ENCODE results near the gene GSTT2B. TPM values are rescaled to one million over a fixed set of nuclear protein-coding genes. Genes with fewer than 3 reads are reported as not detected.
A peak's percentile ranks its signal among the peaks of the same experiment; 100 is the strongest.
"Not testable (repeated sequence)": the region's sequence is repeated elsewhere in the genome, so short reads cannot be mapped to it uniquely, and the experiment has no call there.

GSTT2B gene
- total RNA-seq, 1 donor from 2014 or later: not detected

- Histone ChIP-seq H2AFZ (replicated peaks) (no peak overlapping the region), H3K9me3 (ENCODE audit: low read depth) (no peaks in the 10 kb centered on the region), H3K4me3 (no peak overlapping the region), H3F3A (ENCODE audit: low read depth) (peaks cover 16% of the 10 kb centered on the region), H3K4me2 (no peak overlapping the region), H3K36me3 (no peaks in the 10 kb centered on the region), H3K27ac (no peak overlapping the region), H3K9ac (no peak overlapping the region), H3K27me3 (no peaks in the 10 kb centered on the region), H4K20me1 (ENCODE audit: low read depth) (no peaks in the 10 kb centered on the region), H3K79me2 (ENCODE audit: low read depth) (no peaks in the 10 kb centered on the region), H3K4me1 (peaks cover 4% of the 10 kb centered on the region)
- TF ChIP-seq EZH2phosphoT487 (IDR thresholded peaks at IDR 0.05) (no peak), EZH2 (IDR thresholded peaks at IDR 0.05) (no peak)
- TF ChIP-seq, protein P1, sequence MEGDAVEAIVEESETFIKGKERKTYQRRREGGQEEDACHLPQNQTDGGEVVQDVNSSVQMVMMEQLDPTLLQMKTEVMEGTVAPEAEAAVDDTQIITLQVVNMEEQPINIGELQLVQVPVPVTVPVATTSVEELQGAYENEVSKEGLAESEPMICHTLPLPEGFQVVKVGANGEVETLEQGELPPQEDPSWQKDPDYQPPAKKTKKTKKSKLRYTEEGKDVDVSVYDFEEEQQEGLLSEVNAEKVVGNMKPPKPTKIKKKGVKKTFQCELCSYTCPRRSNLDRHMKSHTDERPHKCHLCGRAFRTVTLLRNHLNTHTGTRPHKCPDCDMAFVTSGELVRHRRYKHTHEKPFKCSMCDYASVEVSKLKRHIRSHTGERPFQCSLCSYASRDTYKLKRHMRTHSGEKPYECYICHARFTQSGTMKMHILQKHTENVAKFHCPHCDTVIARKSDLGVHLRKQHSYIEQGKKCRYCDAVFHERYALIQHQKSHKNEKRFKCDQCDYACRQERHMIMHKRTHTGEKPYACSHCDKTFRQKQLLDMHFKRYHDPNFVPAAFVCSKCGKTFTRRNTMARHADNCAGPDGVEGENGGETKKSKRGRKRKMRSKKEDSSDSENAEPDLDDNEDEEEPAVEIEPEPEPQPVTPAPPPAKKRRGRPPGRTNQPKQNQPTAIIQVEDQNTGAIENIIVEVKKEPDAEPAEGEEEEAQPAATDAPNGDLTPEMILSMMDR (IDR thresholded peaks at IDR 0.05): no peak
- H3K9me3 Mint-ChIP-seq: no peaks in the 10 kb centered on the region
- H3K27me3 Mint-ChIP-seq (ENCODE audit: insufficient read depth, low read depth): peaks cover 3% of the 10 kb centered on the region
- H3K4me1 Mint-ChIP-seq: peaks cover 28% of the 10 kb centered on the region
- H3K4me3 Mint-ChIP-seq: no peak overlapping the region
- no peak overlapping the region for H3K27ac Mint-ChIP-seq
- peaks cover 2% of the 10 kb centered on the region for H3K36me3 Mint-ChIP-seq
- DNase-seq (ENCODE audit: low spot score): no peak
Observed at GRCh38 chr22:23909296-23909898, 51.6 kb downstream of the GSTT2B start.

DNA sequence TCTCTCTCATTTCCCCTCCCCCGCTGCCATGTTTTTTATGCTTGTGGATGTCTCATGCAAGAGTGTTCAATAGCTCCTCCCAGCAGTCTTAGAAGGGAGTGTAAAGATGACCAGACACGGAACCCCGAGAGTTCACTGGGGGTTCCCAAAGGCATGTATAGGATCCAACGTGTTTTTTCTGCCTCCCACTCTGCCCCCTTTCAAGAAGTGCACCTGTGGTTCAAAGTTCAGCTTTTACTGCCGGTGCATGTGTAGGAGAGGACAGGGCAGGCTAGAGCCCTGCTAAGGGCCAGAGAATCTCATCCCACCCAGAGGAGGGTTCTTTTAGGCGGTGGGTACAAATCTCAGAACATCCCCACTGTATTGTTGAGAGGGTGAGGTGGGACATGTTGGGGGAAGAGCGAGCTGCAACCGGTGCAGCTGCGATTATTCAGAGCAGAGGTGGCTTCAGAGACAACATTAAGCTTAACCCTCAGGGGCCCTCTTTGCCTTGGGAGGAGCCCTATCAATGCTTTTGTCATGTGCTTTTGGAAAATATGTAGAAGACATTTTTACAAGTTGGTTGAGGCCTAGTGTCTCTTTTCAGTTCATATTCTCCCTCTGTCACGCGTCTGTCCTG is 52.3 kb downstream of the GSTT2B start:
- Mint-ChIP-seq H3K9me3 (no peaks in the 10 kb centered on the region), H3K36me3 (peaks cover 2% of the 10 kb centered on the region), H3K4me3 (no peak overlapping the region), H3K27ac (no peak overlapping the region), H3K4me1 (peaks cover 29% of the 10 kb centered on the region), H3K27me3 (ENCODE audit: insufficient read depth, low read depth) (peaks cover 3% of the 10 kb centered on the region)
- peaks cover 10% of the 10 kb centered on the region for H3F3A ChIP-seq (ENCODE audit: low read depth)
- no peak overlapping the region for H3K27ac ChIP-seq
- H3K9ac ChIP-seq: no peak overlapping the region
- H3K4me3 ChIP-seq: no peak overlapping the region
- no peak overlapping the region for H2AFZ ChIP-seq (replicated peaks)
- peaks cover 4% of the 10 kb centered on the region for H3K4me1 ChIP-seq
- no peaks in the 10 kb centered on the region for H4K20me1 ChIP-seq (ENCODE audit: low read depth)
- no peaks in the 10 kb centered on the region for H3K79me2 ChIP-seq (ENCODE audit: low read depth)
- no peak for DNase-seq (ENCODE audit: low spot score)
- no peak overlapping the region for H3K4me2 ChIP-seq
- no peaks in the 10 kb centered on the region for H3K27me3 ChIP-seq
- no peaks in the 10 kb centered on the region for H3K36me3 ChIP-seq
- TF ChIP-seq EZH2 (IDR thresholded peaks at IDR 0.05) (no peak), EZH2phosphoT487 (IDR thresholded peaks at IDR 0.05) (no peak)
- TF ChIP-seq, protein P1 (IDR thresholded peaks at IDR 0.05): no peak
- H3K9me3 ChIP-seq (ENCODE audit: low read depth): no peaks in the 10 kb centered on the region

GRCh38 chr22:23907423-23907822 is 53.6 kb downstream of the GSTT2B start:
- not testable (repeated sequence) for H3K4me2 ChIP-seq; H3F3A ChIP-seq (ENCODE audit: low read depth); H3K4me3 Mint-ChIP-seq; H3K9me3 Mint-ChIP-seq; H3K27me3 ChIP-seq; H3K9ac ChIP-seq; H3K27me3 Mint-ChIP-seq (ENCODE audit: insufficient read depth, low read depth); H3K36me3 ChIP-seq; H3K36me3 Mint-ChIP-seq; H3K4me1 ChIP-seq; DNase-seq (ENCODE audit: low spot score); H3K79me2 ChIP-seq (ENCODE audit: low read depth); H3K4me3 ChIP-seq; H2AFZ ChIP-seq (replicated peaks); H3K27ac ChIP-seq; H3K9me3 ChIP-seq (ENCODE audit: low read depth); H4K20me1 ChIP-seq (ENCODE audit: low read depth)
- Mint-ChIP-seq H3K27ac (peak overlapping the region; percentile 78), H3K4me1 (peaks cover 20% of the 10 kb centered on the region)

Other genes with a start within 250 kb of the GSTT2B start
- 3.9 and 4.6 TPM in 2 replicates for gene ZNF70, start 210.1 kb downstream of the GSTT2B start, total RNA-seq (ENCODE audit: low replicate concordance)
- not detected in 2 replicates for gene VPREB3, start 206.8 kb downstream of the GSTT2B start, total RNA-seq (ENCODE audit: low replicate concordance)
- 0.56 and 3.0 TPM in 2 replicates for gene C22orf15, start 198.2 kb downstream of the GSTT2B start, total RNA-seq (ENCODE audit: low replicate concordance)
- gene CHCHD10, start 193.2 kb downstream of the GSTT2B start, total RNA-seq (ENCODE audit: low replicate concordance): 0.53 and 9.1 TPM in 2 replicates
- gene MMP11, start 188.3 kb downstream of the GSTT2B start, total RNA-seq (ENCODE audit: low replicate concordance): 4.1 and 13.7 TPM in 2 replicates
- gene SMARCB1, start 174.2 kb downstream of the GSTT2B start, total RNA-seq (ENCODE audit: low replicate concordance): 151 and 170 TPM in 2 replicates
- gene DERL3, start 122.2 kb downstream of the GSTT2B start, total RNA-seq (ENCODE audit: low replicate concordance): 1.1 and 7.7 TPM in 2 replicates
- gene SLC2A11, start 103.3 kb downstream of the GSTT2B start, total RNA-seq (ENCODE audit: low replicate concordance): 3.8 and 12.1 TPM in 2 replicates
- gene MIF, start 66.8 kb downstream of the GSTT2B start, total RNA-seq (ENCODE audit: low replicate concordance): 132 and 552 TPM in 2 replicates
- not detected in 2 replicates for gene DDTL, start 5.7 kb upstream of the GSTT2B start, total RNA-seq (ENCODE audit: low replicate concordance)
- 34.5 and 85.3 TPM in 2 replicates for gene DDT, start 13.2 kb upstream of the GSTT2B start, total RNA-seq (ENCODE audit: low replicate concordance)
- not detected in 2 replicates for gene GSTT2, start 18.9 kb upstream of the GSTT2B start, total RNA-seq (ENCODE audit: low replicate concordance)
- not detected in 2 replicates for gene GSTT4, start 44.3 kb upstream of the GSTT2B start, total RNA-seq (ENCODE audit: low replicate concordance)
- 35.6 and 52.7 TPM in 2 replicates for gene CABIN1, start 50.1 kb upstream of the GSTT2B start, total RNA-seq (ENCODE audit: low replicate concordance)
- 0.02 and 0.25 TPM in 2 replicates for gene SUSD2, start 220.3 kb upstream of the GSTT2B start, total RNA-seq (ENCODE audit: low replicate concordance)